H1 (cell line): ENCODE results near the gene EPM2A.

Source experiments
- CREB1 ChIP-seq: IDR thresholded peaks from 2 replicates; pipeline ENCODE4 v1.6.1; 2012; ENCODE audit warnings: inconsistent platforms
- HDAC2 ChIP-seq, 2 experiments: fragments of 300-600 bp in 1 of 2; sonication (generic) in 1 of 2; IDR thresholded peaks; 2 replicates each; pipeline ENCODE4 v1.6.1; 2011 to 2012; ENCODE audit warnings: low read depth in 2 of 2, low read length in 2 of 2, mild to moderate bottlenecking in 2 of 2, moderate library complexity in 2 of 2, borderline replicate concordance in 1 of 2, inconsistent platforms in 1 of 2
- JUN ChIP-seq: IDR thresholded peaks from 2 replicates; pipeline ENCODE4 v1.6.1; 2011; ENCODE audit warnings: low read depth, mild to moderate bottlenecking, improper control_type of control experiment, low read length
- JUND ChIP-seq: IDR thresholded peaks from 2 replicates; pipeline ENCODE4 v1.6.1; 2011; ENCODE audit warnings: mild to moderate bottlenecking, improper control_type of control experiment, low read length
- POLR2A ChIP-seq, 2 experiments: IDR thresholded peaks; 1 replicate in 1 of 2; 2 replicates in 1 of 2; pipeline ENCODE4 v1.6.1; 2011; ENCODE audit warnings: low read depth in 2 of 2, low read length in 2 of 2, mild to moderate bottlenecking in 2 of 2; ENCODE audit errors: control extremely low read depth in 1 of 2
- RAD21 ChIP-seq, 2 experiments: IDR thresholded peaks in 1 of 2; conservative IDR thresholded peaks in 1 of 2; 2 replicates each; pipeline ENCODE4 v1.6.1; 2011; ENCODE audit warnings: low read depth in 2 of 2, low read length in 2 of 2, improper control_type of control experiment in 1 of 2, inconsistent platforms in 1 of 2, mild to moderate bottlenecking in 1 of 2, moderate library complexity in 1 of 2
- SRF ChIP-seq: IDR thresholded peaks from 2 replicates; pipeline ENCODE4 v1.6.1; 2011; ENCODE audit warnings: mild to moderate bottlenecking, low read depth, low read length, moderate library complexity
- TAF1 ChIP-seq: IDR thresholded peaks from 2 replicates; pipeline ENCODE4 v1.6.1; 2011; ENCODE audit warnings: mild to moderate bottlenecking, low read depth, low read length
- TBP ChIP-seq: IDR thresholded peaks from 2 replicates; pipeline ENCODE4 v1.6.1; 2011; ENCODE audit warnings: low read depth, low read length, improper control_type of control experiment
- TF ChIP-seq, protein P1 (sequence below), 3 experiments: IDR thresholded peaks; 1 replicate in 2 of 3; 2 replicates in 1 of 3; pipeline versions ENCODE4 v1.5.1 to v1.6.1; 2011; ENCODE audit warnings: low read length in 3 of 3, mild to moderate bottlenecking in 3 of 3, inconsistent platforms in 2 of 3, low read depth in 1 of 3, moderate library complexity in 1 of 3; ENCODE audit not compliant: insufficient read depth in 1 of 3; ENCODE audit errors: control extremely low read depth in 1 of 3
- TF ChIP-seq, protein P2 (sequence below): IDR thresholded peaks from 2 replicates; pipeline ENCODE4 v1.6.1; 2012; ENCODE audit warnings: inconsistent platforms

- TF ChIP-seq, protein P1, sequence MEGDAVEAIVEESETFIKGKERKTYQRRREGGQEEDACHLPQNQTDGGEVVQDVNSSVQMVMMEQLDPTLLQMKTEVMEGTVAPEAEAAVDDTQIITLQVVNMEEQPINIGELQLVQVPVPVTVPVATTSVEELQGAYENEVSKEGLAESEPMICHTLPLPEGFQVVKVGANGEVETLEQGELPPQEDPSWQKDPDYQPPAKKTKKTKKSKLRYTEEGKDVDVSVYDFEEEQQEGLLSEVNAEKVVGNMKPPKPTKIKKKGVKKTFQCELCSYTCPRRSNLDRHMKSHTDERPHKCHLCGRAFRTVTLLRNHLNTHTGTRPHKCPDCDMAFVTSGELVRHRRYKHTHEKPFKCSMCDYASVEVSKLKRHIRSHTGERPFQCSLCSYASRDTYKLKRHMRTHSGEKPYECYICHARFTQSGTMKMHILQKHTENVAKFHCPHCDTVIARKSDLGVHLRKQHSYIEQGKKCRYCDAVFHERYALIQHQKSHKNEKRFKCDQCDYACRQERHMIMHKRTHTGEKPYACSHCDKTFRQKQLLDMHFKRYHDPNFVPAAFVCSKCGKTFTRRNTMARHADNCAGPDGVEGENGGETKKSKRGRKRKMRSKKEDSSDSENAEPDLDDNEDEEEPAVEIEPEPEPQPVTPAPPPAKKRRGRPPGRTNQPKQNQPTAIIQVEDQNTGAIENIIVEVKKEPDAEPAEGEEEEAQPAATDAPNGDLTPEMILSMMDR (IDR thresholded peaks at IDR 0.05; ENCODE audit: control extremely low read depth in 1 of 3, insufficient read depth in 1 of 3, low read depth in 1 of 3, low read length in 3 of 3) = no peak
- TF ChIP-seq CREB1 = no peak
- TF ChIP-seq POLR2A (IDR thresholded peaks at IDR 0.05; ENCODE audit: control extremely low read depth in 1 of 2, low read depth in 2 of 2, low read length in 2 of 2) = no peak
- no peak for TF ChIP-seq RAD21 (IDR thresholded peaks at IDR 0.05 in 1 of 2, conservative IDR thresholded peaks at IDR 0.05 in 1 of 2; ENCODE audit: low read depth in 2 of 2, low read length in 2 of 2)
- TF ChIP-seq, protein P2, sequence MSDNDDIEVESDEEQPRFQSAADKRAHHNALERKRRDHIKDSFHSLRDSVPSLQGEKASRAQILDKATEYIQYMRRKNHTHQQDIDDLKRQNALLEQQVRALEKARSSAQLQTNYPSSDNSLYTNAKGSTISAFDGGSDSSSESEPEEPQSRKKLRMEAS = no peak
- TF ChIP-seq HDAC2 (IDR thresholded peaks at IDR 0.05; ENCODE audit: borderline replicate concordance in 1 of 2, low read depth in 2 of 2, low read length in 2 of 2) = no peak
- TF ChIP-seq JUN = no peak
- TF ChIP-seq JUND = no peak
- TF ChIP-seq TBP = no peak
- no peak for TF ChIP-seq SRF
- TF ChIP-seq TAF1 = no peak
Measured at GRCh38 chr6:145729887-145730286, 5.4 kb downstream of the EPM2A start.
